Measurements from ENCODE around the gene SLC23A1.

The SLC23A1 gene

DNA sequence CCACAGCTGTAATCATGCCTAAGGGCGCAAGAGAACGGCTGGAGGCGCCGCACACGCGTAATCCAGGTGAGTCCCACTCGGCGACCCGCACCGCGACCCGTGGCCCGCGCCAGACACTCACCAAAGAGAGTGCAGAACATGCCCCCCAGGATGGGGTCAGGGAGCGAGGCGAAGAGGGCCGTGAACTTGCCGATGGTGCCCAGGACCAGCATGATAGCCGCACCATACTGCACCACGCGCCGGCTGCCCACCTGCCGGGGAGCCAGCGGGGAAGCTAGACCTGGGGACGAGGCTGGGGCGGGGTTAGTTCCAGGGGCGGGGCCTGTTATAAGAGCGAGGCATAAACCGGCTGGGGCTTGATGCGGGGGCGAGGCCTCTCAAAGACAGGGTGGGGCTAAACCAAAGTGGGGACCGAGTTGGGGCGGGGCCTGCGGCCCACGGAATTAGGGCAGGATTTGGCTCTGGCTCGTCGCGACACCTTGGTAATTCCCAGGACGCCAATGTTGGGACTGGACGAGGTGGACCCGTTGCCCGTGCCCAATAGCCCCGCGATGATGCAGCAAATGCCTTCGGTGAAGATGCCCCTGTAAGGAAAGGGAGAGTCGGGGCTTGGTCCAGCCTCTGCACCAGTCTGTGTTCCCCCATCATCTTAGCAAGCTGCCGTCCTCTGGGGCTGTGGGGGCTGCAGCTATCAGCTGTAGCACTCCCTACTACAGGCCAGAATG lies 4.8 kb downstream of the SLC23A1 start:
- ATAC-seq = no peak
- TF ChIP-seq SNAI2 (CRISPR knock-in tag; IDR thresholded peaks at IDR 0.05) (no peak), OSR1 (CRISPR knock-in tag; IDR thresholded peaks at IDR 0.05) (no peak), ZFP30 (CRISPR knock-in tag; IDR thresholded peaks at IDR 0.05) (no peak), ZC3H10 (CRISPR knock-in tag; IDR thresholded peaks at IDR 0.05) (no peak), RARB (CRISPR knock-in tag; IDR thresholded peaks at IDR 0.05) (no peak), PATZ1 (CRISPR knock-in tag; IDR thresholded peaks at IDR 0.05; ENCODE audit: borderline replicate concordance) (no peak), ZNF70 (CRISPR knock-in tag; IDR thresholded peaks at IDR 0.05) (no peak), ISL1 (CRISPR knock-in tag; IDR thresholded peaks at IDR 0.05) (no peak), ZNF565 (CRISPR knock-in tag; conservative IDR thresholded peaks at IDR 0.05; ENCODE audit: low read depth) (no peak), TOX (CRISPR knock-in tag; IDR thresholded peaks at IDR 0.05; ENCODE audit: borderline replicate concordance) (no peak), ESRRG (CRISPR knock-in tag; IDR thresholded peaks at IDR 0.05) (no peak), TCF4 (CRISPR knock-in tag; IDR thresholded peaks at IDR 0.05; ENCODE audit: borderline replicate concordance) (no peak), POU6F1 (CRISPR knock-in tag; IDR thresholded peaks at IDR 0.05; ENCODE audit: borderline replicate concordance, low read depth) (no peak), CSDC2 (CRISPR knock-in tag; IDR thresholded peaks at IDR 0.05) (no peak), GLIS3 (CRISPR knock-in tag; IDR thresholded peaks at IDR 0.05) (no peak), ZNF8 (CRISPR knock-in tag; IDR thresholded peaks at IDR 0.05) (no peak), ZFP3 (CRISPR knock-in tag; IDR thresholded peaks at IDR 0.05) (no peak), PPARA (CRISPR knock-in tag; IDR thresholded peaks at IDR 0.05; ENCODE audit: borderline replicate concordance) (no peak)
- TF ChIP-seq, protein P1, sequence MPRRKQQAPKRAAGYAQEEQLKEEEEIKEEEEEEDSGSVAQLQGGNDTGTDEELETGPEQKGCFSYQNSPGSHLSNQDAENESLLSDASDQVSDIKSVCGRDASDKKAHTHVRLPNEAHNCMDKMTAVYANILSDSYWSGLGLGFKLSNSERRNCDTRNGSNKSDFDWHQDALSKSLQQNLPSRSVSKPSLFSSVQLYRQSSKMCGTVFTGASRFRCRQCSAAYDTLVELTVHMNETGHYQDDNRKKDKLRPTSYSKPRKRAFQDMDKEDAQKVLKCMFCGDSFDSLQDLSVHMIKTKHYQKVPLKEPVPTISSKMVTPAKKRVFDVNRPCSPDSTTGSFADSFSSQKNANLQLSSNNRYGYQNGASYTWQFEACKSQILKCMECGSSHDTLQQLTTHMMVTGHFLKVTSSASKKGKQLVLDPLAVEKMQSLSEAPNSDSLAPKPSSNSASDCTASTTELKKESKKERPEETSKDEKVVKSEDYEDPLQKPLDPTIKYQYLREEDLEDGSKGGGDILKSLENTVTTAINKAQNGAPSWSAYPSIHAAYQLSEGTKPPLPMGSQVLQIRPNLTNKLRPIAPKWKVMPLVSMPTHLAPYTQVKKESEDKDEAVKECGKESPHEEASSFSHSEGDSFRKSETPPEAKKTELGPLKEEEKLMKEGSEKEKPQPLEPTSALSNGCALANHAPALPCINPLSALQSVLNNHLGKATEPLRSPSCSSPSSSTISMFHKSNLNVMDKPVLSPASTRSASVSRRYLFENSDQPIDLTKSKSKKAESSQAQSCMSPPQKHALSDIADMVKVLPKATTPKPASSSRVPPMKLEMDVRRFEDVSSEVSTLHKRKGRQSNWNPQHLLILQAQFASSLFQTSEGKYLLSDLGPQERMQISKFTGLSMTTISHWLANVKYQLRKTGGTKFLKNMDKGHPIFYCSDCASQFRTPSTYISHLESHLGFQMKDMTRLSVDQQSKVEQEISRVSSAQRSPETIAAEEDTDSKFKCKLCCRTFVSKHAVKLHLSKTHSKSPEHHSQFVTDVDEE (CRISPR knock-in tag; IDR thresholded peaks at IDR 0.05) = no peak

GRCh38 chr5:139377226-139377625 lies 5.9 kb downstream of the SLC23A1 start:
- no peak for TF ChIP-seq POU6F1 (CRISPR knock-in tag; IDR thresholded peaks at IDR 0.05; ENCODE audit: borderline replicate concordance, low read depth)
- no peak for TF ChIP-seq GLIS3 (CRISPR knock-in tag; IDR thresholded peaks at IDR 0.05)
- TF ChIP-seq ISL1 (CRISPR knock-in tag; IDR thresholded peaks at IDR 0.05) = no peak
- no peak for TF ChIP-seq PATZ1 (CRISPR knock-in tag; IDR thresholded peaks at IDR 0.05; ENCODE audit: borderline replicate concordance)
- TF ChIP-seq SNAI2 (CRISPR knock-in tag; IDR thresholded peaks at IDR 0.05) = no peak
- no peak for TF ChIP-seq ZFP3 (CRISPR knock-in tag; IDR thresholded peaks at IDR 0.05)
- TF ChIP-seq ZC3H10 (CRISPR knock-in tag; IDR thresholded peaks at IDR 0.05) = no peak
- no peak for TF ChIP-seq ZNF8 (CRISPR knock-in tag; IDR thresholded peaks at IDR 0.05)
- no peak for TF ChIP-seq ZFP30 (CRISPR knock-in tag; IDR thresholded peaks at IDR 0.05)
- TF ChIP-seq ESRRG (CRISPR knock-in tag; IDR thresholded peaks at IDR 0.05) = no peak
- no peak for TF ChIP-seq RARB (CRISPR knock-in tag; IDR thresholded peaks at IDR 0.05)
- TF ChIP-seq ARNTL (CRISPR knock-in tag; IDR thresholded peaks at IDR 0.05; ENCODE audit: borderline replicate concordance, low read depth) = no peak
- TF ChIP-seq CREB5 (CRISPR knock-in tag; IDR thresholded peaks at IDR 0.05; ENCODE audit: low read depth) = no peak
- TF ChIP-seq OSR1 (CRISPR knock-in tag; IDR thresholded peaks at IDR 0.05) = no peak
- TF ChIP-seq CSRNP3 (CRISPR knock-in tag; IDR thresholded peaks at IDR 0.05) = no peak
- TF ChIP-seq TOX (CRISPR knock-in tag; IDR thresholded peaks at IDR 0.05; ENCODE audit: borderline replicate concordance) = no peak
- ATAC-seq = no peak
